PC-3 (cell line): ENCODE data around the gene LMO3.

Experiments used
- EZH2 ChIP-seq: fragments of 300-600 bp; sonication (generic); IDR thresholded peaks from one replicate; pipeline ENCODE4 v1.6.1; 2017; ENCODE audit warnings: antibody characterized with exemption, mild to moderate bottlenecking, low read length; ENCODE audit not compliant: unreplicated experiment
- TF ChIP-seq, protein P1 (sequence below): fragments of 300-600 bp; sonication (generic); conservative IDR thresholded peaks from 2 replicates; pipeline ENCODE4 v1.5.1; 2017; ENCODE audit warnings: antibody characterized with exemption, low read depth, mild to moderate bottlenecking, low read length

DNA sequence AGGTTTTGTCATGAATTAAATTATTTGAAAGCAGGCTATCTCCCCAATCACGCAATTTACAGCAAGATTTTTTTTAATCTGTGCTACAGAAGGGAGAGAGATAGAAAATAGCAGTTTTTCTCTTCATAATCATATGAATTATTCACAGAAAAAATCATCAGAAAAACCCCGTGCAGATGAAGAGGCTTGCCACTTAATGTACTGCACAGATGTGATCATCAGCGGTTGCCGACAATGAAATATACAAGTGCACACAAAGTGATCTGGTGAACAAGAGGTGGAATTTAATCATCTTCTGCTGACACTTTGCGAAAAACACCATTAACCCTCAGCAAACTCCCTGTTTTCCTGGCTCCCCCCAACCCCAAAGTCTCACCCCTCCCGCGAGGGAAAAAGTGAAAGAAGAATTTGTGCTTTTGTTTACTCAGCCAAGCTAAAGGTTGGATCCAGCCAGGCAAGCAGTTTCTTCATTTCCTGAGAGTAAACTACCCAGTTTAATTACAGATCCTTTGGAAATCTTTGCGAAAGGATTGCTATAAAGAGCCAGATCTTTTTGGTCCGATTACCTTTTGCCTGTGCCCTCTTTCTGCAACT, 3.1 kb upstream of the LMO3 start:
- TF ChIP-seq, protein P1, sequence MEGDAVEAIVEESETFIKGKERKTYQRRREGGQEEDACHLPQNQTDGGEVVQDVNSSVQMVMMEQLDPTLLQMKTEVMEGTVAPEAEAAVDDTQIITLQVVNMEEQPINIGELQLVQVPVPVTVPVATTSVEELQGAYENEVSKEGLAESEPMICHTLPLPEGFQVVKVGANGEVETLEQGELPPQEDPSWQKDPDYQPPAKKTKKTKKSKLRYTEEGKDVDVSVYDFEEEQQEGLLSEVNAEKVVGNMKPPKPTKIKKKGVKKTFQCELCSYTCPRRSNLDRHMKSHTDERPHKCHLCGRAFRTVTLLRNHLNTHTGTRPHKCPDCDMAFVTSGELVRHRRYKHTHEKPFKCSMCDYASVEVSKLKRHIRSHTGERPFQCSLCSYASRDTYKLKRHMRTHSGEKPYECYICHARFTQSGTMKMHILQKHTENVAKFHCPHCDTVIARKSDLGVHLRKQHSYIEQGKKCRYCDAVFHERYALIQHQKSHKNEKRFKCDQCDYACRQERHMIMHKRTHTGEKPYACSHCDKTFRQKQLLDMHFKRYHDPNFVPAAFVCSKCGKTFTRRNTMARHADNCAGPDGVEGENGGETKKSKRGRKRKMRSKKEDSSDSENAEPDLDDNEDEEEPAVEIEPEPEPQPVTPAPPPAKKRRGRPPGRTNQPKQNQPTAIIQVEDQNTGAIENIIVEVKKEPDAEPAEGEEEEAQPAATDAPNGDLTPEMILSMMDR: no peak
- no peak for TF ChIP-seq EZH2
